Prostate gland (tissue), 2 donors: ENCODE measurements around the gene JPH3. TPM values are rescaled to one million over a fixed set of nuclear protein-coding genes. Genes with fewer than 3 reads are reported as not detected.
A peak's percentile ranks its signal among the peaks of the same experiment; 100 is the strongest.

Source experiments
- DNase-seq: peaks from one replicate; pipeline ENCODE4 v3.0.0-alpha.2; 2019; ENCODE audit warnings: low spot score
- H3K27ac ChIP-seq, 2 donors: fragments of 200-600 bp; sonication (generic); 2 replicates each; pipeline ENCODE4 v1.5.1; 2017 to 2019
- H3K27me3 ChIP-seq: fragments of 200-600 bp; sonication (generic); replicated peaks from 2 replicates; pipeline ENCODE4 v1.5.1; 2019; ENCODE audit not compliant: insufficient read depth
- H3K36me3 ChIP-seq, 2 donors: fragments of 200-600 bp; sonication (generic); 1 replicate in 1 of 2; 2 replicates in 1 of 2; pipeline versions ENCODE4 v1.5.1 to v1.8.1; 2017 to 2019
- H3K4me1 ChIP-seq: fragments of 200-600 bp; sonication (generic); replicated peaks from 2 replicates; pipeline ENCODE4 v1.5.1; 2019
- H3K4me3 ChIP-seq, 2 donors: fragments of 200-600 bp; sonication (generic); 2 replicates each; pipeline ENCODE4 v1.5.1; 2017 to 2019
- H3K9me3 ChIP-seq: fragments of 200-600 bp; sonication (generic); 2 replicates; pipeline ENCODE4 v1.5.1; 2017
- POLR2A ChIP-seq: fragments of 450-650 bp; IDR thresholded peaks from one replicate; pipeline ENCODE4 v1.6.1; 2016; ENCODE audit warnings: antibody characterized with exemption, mild to moderate bottlenecking
- POLR2AphosphoS5 ChIP-seq: sonication (generic); formaldehyde crosslinking; IDR thresholded peaks from one replicate; pipeline ENCODE4 v1.6.1; 2017; ENCODE audit warnings: antibody characterized with exemption
- WGBS: methylation state at CpG from one replicate; pipeline ENCODE4 v1.1.5; 2018; 5-methylcytosine and 5-hydroxymethylcytosine counted together
- intact Hi-C: fragments of 100-400 bp; cut with DNase I; formaldehyde crosslinking; loops from one replicate; pipeline ENCODE4 v1.14.2; 2022
- total RNA-seq, 2 donors: library from RNA; depleted of rRNA; stranded (reverse); fragments of >200 nt; gene quantifications; one replicate each; pipeline ENCODE4 v1.1.0, GENCODE V29; 2016
- TF ChIP-seq, protein P1 (sequence below), 4 experiments: fragments of 200-600 bp in 2 of 4; fragments of 450-650 bp in 2 of 4; sonication (generic) in 2 of 4; IDR thresholded peaks; 1 replicate in 3 of 4; 2 replicates in 1 of 4; pipeline ENCODE4 v1.5.1; 2016 to 2019; ENCODE audit warnings: antibody characterized with exemption in 4 of 4, mild to moderate bottlenecking in 2 of 4, moderate library complexity in 2 of 4

The JPH3 gene
- total RNA-seq, 2 donors from 2014 or later: 1.0 to 6.1 TPM

DNA sequence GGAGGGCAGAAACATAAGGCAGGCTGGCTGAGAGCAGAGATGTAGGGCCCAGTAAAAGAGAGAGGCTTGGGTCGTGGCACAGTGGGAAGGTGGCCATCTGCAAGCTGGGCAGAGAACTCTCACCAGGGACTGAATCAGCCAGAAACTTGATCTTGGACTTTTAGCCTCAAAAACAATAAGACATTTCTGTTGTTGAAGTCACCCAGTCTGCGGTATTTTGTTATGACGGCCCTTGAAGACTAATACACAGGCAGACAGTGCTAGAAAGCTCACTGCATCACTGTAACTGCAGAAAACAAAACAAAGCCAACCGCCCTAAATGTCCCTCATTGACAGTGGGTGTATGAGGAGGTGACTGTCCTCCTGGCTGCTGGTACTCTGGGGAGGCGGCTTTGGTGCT, 3.9 kb upstream of the JPH3 start:
- Histone ChIP-seq H3K4me1 (no peaks in the 10 kb centered on the region), H3K27ac (no peak overlapping the region), H3K4me3 (no peak overlapping the region), H3K9me3 (no peaks in the 10 kb centered on the region), H3K36me3 (no peaks in the 10 kb centered on the region), H3K27me3 (peaks cover 19% of the 10 kb centered on the region)
- no peak for DNase-seq
- 78% methylated on average over 5 of the region's 5 CpGs for WGBS
- intact Hi-C loops: no loop called here
- TF ChIP-seq POLR2AphosphoS5 (no peak), POLR2A (no peak)
- TF ChIP-seq, protein P1, sequence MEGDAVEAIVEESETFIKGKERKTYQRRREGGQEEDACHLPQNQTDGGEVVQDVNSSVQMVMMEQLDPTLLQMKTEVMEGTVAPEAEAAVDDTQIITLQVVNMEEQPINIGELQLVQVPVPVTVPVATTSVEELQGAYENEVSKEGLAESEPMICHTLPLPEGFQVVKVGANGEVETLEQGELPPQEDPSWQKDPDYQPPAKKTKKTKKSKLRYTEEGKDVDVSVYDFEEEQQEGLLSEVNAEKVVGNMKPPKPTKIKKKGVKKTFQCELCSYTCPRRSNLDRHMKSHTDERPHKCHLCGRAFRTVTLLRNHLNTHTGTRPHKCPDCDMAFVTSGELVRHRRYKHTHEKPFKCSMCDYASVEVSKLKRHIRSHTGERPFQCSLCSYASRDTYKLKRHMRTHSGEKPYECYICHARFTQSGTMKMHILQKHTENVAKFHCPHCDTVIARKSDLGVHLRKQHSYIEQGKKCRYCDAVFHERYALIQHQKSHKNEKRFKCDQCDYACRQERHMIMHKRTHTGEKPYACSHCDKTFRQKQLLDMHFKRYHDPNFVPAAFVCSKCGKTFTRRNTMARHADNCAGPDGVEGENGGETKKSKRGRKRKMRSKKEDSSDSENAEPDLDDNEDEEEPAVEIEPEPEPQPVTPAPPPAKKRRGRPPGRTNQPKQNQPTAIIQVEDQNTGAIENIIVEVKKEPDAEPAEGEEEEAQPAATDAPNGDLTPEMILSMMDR (IDR thresholded peaks at IDR 0.05): no peak

GRCh38 chr16:87600246-87600645, 2.1 kb upstream of the JPH3 start:
- peaks cover 36% of the 10 kb centered on the region for H3K27me3 ChIP-seq
- WGBS: 70% methylated on average over 6 of the region's 6 CpGs
- H3K4me3 ChIP-seq: no peak overlapping the region
- intact Hi-C loops: no loop called here
- no peaks in the 10 kb centered on the region for H3K9me3 ChIP-seq
- H3K27ac ChIP-seq: no peak overlapping the region
- H3K4me1 ChIP-seq: no peaks in the 10 kb centered on the region
- TF ChIP-seq POLR2A: no peak
- TF ChIP-seq, protein P1 (IDR thresholded peaks at IDR 0.05): no peak
- no peak for TF ChIP-seq POLR2AphosphoS5
- DNase-seq: no peak
- H3K36me3 ChIP-seq: no peaks in the 10 kb centered on the region

GRCh38 chr16:87601401-87601981, 817 bp upstream of the JPH3 start:
- Histone ChIP-seq H3K27ac (no peak overlapping the region), H3K27me3 (peaks cover 36% of the 10 kb centered on the region), H3K9me3 (no peaks in the 10 kb centered on the region), H3K4me3 (no peak overlapping the region), H3K4me1 (no peaks in the 10 kb centered on the region), H3K36me3 (no peaks in the 10 kb centered on the region)
- TF ChIP-seq POLR2A: no peak
- 2% methylated on average over 31 of the region's 32 CpGs for WGBS
- DNase-seq: no peak
- intact Hi-C loops: no loop called here

DNA sequence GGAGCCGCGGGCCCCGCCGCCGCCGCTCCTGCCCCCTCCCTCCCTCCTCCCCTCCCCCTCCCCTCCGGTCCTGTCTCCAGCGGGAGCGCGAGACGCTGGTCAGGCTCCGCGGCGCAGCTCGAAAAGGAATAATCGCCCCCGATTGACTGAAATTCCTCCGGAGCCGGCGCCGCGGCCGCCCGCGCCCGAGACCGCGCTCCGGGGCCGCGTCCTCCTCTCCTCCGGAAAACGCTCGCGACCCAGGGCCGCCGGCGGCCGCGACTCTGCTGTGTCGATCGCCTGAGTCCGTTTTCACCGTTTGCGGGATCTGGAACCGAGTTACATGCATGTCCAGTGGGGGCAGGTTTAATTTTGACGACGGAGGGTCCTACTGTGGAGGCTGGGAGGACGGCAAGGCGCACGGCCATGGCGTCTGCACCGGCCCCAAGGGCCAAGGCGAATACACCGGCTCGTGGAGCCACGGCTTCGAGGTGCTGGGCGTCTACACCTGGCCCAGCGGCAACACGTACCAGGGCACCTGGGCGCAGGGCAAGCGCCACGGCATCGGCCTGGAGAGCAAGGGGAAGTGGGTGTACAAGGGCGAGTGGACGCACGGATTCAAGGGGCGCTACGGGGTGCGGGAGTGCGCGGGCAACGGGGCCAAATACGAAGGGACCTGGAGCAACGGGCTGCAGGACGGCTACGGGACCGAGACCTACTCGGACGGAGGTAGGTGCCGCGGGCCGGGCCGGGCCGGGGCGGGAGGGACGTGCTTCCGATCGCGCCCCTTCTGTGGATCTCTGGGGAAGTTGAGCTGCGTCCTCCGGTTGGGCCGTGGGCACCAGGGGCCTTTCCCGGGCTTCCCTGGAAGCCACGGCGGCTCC, 744 bp downstream of the JPH3 start:
- TF ChIP-seq POLR2A (no peak), POLR2AphosphoS5 (no peak)
- TF ChIP-seq, protein P1 (IDR thresholded peaks at IDR 0.05): no peak
- no peaks in the 10 kb centered on the region for H3K9me3 ChIP-seq
- intact Hi-C loops: no loop called here
- 3% methylated on average over 69 of the region's 97 CpGs for WGBS
- no peak overlapping the region for H3K27ac ChIP-seq
- no peaks in the 10 kb centered on the region for H3K4me1 ChIP-seq
- no peak for DNase-seq
- H3K36me3 ChIP-seq: no peaks in the 10 kb centered on the region
- H3K4me3 ChIP-seq: peak overlapping the region in 1 of 2 donors; percentile 8
- peaks cover 38% of the 10 kb centered on the region for H3K27me3 ChIP-seq

DNA sequence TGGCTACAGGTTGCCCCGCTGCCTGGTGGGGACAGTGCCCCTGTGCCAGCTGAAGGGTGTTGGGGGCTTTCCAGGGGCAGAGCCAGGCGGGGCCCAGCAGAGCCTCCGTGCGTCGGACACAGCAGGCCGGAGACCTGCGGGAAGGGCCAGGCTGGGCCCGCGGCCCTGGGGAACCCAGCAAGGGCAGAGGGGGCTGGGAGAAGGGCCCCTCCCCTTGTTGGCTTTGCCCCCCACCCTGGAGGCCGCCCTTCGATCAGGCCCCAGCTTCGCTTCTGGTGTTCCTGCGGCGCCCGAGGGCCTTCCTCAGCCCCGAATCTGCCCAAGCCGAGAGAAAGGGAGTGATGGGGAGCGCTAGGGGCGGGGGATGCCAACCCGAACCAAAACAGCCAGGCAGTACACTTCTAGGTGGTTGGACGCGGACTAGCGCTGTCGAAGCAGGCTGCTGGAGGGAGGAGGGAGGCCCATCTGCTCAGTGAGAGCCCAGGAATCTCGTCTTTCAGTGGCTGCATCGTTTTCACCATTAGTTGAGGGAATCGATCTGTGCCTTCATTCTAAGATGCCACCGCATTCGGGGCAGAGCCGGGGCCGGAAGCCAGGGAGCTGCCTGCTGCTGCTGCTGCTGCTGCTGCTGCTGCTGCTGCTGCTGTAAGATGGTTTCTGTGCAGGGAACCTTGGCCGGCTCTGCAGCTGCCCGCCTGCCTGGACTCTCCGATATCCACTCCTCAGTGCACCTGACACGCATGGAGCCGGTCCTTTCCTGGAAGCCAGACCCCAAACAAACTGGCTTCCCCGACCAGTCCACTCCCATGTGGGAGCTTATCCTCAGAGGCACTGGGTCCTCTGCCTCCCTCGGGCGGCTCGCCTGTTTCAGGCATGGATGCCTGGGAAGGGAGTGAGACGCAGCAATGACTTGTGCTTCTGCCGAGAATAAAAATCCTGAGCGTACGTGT, 1.7 kb downstream of the JPH3 start:
- intact Hi-C loops: no loop called here
- Histone ChIP-seq H3K27me3 (peaks cover 38% of the 10 kb centered on the region), H3K9me3 (no peaks in the 10 kb centered on the region), H3K4me3 (no peak overlapping the region), H3K27ac (no peak overlapping the region), H3K36me3 (no peaks in the 10 kb centered on the region), H3K4me1 (no peaks in the 10 kb centered on the region)
- no peak for DNase-seq
- TF ChIP-seq POLR2AphosphoS5 (no peak), POLR2A (no peak)
- TF ChIP-seq, protein P1 (IDR thresholded peaks at IDR 0.05): no peak
- WGBS: 12% methylated on average over 43 of the region's 44 CpGs
